Globus pallidus (tissue), 1 donor: Measurements from ENCODE around the gene CPAMD8.
A peak's percentile ranks its signal among the peaks of the same experiment; 100 is the strongest.
"Not testable (repeated sequence)": the region's sequence is repeated elsewhere in the genome, so short reads cannot be mapped to it uniquely, and the experiment has no call there.

ENCODE experiments used
- DNase-seq: peaks from one replicate; pipeline ENCODE4 v3.0.0-alpha.2; 2015; ENCODE audit warnings: low spot score

CPAMD8 gene

DNA sequence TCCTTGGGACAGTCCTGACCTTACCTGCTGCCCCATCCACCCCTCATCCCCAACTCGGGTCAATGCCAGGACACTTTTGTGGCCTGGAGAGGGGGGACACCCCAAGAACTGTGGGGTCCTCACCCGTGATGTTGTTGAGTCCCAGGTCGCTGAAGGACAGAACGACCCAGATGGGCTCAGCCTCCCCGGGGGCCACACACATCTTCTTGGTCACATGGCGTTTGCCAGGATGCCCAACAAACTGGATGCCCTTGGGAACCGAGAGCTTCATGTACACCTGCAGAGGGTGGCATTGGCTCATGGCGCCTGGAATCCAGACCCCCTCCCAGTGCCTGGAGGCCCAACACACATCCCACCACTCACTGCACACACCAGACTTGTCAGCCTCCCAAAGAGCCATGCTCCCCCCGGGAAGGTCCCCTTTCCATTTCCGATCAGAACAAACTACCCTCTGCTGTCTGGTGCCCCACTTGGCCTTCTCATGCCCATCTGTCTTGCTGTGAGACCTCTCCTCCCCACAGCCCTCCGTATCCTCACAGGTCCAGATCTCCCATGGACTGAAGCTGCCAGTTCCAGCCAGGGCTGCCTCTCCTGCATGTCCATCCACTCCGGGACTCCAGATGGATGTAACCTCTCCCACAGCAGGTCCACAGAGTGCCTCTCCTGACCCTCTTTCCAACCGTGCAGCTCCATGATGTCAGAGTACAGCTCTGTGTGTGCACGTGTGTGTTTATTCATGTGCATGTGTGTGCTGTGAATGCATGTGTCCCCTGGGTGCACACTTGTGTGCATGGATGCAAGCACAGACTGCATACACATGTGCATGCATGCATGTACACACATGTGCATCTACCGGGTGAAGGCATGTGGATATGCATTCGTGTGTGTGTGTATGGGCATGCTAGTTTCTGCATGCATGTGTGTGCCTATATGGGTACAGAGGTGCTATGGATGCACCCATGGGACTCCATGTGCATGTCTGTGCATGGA is 79.4 kb downstream of the CPAMD8 start:
- no peak for DNase-seq

DNA sequence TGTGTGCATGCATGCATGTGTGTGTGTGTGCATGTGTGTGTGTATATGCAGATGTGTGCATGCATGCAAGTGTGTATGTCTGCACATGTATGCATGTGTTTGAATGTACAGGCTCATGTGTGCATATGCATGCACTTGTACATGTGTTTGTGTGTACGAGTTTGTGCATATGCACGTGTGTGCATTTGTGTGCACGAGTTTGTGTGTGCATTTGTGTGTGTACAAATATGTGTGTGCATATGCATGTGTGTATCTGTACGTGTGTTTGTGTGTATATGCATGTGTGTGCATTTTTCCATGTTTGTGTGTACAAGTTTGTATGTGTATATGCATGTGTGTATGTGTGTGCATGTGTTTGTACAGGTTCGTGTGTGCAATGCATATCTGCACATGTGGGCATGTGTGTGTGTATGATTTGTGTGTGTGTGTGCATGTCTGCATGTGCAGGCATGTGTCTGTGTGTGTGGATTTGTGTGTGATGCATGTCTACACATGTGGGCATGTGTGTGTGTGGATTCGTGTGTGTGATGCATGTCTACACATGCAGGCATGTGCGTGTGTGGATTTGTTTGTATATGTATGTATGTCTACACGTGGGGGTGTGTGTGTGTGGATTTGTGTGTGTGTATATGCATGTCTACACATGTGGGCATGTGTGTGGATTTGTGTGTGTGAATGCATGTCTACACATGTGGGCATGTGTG is 80.7 kb downstream of the CPAMD8 start:
- no peak for DNase-seq

DNA sequence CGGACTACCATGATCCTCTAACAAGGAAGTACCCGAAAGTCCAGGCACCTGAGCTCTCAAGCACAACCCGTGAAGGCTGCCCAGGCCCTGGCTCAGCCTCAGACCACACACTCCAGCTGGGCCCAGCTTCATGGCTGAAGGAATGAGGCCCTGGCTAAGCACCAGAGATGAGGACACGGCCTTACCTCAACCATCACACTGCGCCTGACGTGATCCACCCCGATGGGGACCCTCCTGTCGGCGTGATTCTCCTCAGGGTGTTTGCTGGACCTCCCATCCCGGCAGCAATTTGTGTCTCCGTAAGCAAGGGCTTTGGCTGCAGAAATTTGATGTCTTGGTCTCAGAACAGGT is 81.3 kb downstream of the CPAMD8 start:
- no peak for DNase-seq

DNA sequence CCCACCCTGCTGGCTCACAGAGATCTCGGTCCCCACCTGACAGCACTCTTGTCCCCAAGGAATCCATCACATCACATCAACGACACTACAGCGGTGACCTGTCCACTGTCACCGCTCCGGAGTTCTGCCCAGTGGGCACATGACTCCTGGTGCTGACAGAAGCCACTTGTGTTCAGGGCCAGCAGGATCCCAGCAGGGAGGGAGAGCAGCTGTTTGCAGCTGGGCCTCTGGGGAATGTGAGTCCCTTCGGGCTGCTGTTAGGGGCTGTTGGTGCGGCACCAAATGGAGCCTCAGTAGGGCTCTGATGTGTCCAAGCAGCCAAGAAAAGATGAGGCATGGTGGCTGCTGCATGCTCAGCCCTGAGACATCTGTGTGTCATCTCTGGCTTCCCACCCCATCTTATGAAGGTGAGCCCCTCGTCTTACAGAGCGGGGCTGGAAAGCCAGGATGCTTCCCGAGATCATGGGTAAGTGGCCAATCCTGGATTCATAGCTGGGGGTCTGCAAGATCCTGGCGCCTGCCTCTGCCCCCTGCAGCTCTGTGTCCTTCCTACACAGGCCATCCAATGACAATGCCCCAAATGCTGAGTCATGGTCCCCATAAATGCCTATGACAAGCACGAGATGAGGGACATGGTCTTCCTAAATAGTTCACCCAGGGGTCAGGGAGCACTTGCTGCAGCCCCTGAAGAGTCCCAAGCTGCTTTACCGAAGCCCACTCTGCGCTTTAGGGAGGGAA is 81.8 kb downstream of the CPAMD8 start:
- DNase-seq = peak; percentile 29

DNA sequence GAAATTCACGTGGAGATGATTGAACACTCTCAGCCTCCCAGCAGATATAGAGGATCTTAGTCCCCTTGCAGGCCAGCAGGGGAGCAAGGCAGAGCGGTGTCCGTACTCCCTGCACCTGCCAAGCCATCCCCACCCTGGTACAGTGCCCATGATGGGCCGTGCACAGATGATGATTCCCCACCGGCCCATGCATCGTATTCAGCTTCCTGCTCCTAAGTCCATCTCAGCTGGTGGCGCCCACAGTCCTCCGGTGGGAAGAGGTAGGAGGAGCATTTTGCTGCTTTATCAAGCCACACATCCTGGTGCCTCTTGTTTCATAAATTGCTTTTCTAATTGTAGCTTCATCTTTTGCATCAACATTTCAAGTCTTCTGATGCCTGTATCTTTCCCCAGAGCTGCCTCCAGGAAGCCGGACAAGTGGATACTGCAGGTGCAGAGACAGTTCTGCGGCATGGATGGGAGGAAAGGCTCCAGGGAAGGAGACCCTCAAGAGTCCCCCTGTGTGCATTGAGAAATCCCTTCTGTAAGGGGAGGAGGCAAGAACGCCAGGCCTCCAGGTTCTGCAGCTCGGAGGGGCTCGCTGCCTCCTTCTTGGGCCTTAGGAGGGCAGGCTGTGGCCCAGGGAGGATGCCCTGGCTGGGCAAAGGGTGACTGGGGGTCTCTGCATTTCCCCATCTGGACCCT is 82.5 kb downstream of the CPAMD8 start:
- DNase-seq = no peak

DNA sequence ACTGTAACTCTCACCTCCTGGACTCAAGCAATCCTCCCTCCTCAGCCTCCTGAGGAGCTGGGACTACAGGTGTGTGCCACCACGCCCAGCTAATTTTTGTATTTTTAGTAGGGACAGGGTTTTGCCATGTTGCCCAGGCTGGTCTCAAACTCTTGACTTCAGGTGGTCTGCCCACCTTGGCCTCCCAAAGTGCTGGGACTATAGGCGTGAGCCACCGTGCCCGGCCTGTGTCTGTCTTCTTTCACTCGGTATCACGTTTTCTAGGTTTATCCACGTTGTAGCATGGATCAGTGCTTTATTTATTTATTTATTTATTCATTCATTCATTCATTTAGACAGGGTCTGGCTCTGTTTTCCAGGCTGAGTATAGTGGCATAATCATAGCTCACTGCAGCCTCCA is 83.5 kb downstream of the CPAMD8 start:
- not testable (repeated sequence) for DNase-seq

DNA sequence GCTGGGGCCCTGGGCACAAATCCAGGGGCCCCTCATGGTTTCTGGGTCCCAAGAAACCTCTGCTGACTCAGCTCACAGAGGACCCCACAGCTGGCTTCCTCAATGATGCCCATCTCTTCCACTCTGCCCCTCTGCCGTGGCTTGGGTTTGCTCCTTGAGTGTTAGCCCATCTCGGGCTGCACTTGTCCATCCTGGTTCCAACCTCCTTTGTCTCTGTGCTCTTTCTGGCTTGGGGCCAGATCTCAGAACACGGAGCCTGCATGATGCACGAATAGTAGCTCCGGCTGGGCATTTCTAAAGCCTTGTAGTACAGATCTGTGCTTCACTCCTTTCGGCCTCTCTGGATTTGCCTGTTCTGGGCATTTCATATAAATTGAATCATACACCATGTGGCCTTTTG is 84.0 kb downstream of the CPAMD8 start:
- no peak for DNase-seq

DNA sequence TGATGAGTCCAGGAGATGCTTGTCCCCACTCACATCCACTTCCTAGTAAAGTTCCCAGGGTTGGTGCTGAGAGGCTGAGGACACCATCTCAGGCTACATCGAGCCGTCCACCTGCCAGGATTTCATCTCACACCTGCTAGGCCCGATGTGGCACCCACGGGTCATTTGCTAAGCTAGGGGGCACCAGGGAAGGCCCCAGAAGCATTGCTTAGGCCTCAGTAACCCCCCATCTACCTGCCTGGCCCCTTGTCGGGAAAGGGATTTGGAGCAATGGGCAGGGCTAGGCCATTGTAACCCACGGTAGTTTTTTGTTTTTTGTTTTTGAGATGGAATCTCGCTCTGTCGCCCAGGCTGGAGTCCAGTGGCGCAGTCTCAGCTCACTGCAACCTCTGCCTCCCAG is 86.0 kb downstream of the CPAMD8 start:
- DNase-seq = no peak

DNA sequence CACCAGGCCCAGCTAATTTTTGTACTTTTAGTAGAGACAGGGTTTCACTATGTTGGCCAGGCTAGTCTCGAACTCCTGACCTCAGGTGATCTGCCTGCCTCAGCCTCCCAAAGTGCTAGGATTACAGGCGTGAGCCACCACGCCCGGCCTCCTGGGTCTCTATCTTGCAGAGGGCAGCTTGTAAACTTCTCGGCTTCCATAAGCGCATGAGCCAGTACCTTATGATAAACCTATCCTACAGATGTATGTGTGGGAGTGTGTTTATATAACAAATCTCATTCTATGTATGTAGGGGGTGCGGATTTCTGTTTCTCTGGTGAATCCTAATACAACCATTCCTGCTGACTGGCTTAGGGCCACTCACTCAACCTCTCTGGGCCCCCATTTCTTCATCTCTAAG is 86.5 kb downstream of the CPAMD8 start:
- DNase-seq = not testable (repeated sequence)

DNA sequence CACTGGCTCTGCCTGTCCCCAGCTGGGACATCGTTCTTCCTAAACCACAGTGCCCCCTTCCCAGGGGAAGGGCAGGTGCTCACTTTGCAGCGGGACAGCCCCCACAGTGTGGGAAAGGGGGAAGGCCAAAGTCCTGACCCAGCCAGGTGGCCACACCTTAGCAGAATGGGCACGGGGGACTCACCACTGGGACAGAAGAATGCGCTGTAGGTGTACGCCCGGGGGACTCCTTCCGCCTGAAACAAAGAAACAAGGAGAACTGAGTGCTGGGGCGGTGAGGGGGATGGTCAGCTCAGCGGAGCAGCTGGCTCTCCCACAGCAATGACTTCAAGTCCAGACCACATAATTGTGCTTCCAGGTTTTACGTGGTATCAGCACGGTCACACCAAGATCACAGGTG is 88.4 kb downstream of the CPAMD8 start:
- no peak for DNase-seq

DNA sequence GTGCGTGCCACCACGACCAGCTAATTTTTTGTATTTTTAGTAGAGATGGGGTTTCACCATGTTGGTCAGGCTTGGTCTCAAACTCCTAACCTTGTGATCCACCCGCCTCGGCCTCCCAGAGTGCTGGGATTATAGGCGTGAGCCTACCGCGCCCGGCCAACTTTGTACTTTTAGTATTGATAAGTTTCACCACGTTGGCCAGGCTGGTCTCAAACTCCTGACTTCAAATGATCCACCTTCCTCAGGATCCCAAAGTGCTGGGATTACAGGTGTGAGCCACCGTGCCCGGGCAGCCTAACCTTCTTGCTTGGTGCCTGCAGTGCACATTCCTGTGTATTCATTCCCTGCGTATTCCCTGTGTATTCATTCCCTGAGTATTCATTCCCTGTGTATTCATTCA is 88.8 kb downstream of the CPAMD8 start:
- DNase-seq = not testable (repeated sequence)

DNA sequence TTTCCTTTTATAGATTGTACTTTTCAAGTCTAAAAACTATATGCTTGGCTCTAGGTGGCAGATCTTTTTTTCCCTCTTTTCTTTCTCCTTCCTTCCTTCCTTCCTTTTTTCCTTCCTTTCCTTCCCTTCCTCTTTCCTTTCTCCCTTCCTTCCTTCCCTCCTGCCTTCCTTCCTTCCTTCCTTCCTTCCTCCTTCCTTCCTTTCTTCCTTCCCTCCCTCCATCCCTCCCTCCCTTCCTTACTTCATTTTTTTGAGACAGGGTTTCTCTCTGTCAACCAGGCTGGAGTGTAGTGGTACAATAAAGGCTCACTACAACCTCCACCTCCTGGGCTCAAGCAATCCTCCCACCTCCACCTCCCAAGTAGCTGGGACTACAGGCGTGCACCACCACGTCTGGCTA is 89.7 kb downstream of the CPAMD8 start:
- DNase-seq = no peak

DNA sequence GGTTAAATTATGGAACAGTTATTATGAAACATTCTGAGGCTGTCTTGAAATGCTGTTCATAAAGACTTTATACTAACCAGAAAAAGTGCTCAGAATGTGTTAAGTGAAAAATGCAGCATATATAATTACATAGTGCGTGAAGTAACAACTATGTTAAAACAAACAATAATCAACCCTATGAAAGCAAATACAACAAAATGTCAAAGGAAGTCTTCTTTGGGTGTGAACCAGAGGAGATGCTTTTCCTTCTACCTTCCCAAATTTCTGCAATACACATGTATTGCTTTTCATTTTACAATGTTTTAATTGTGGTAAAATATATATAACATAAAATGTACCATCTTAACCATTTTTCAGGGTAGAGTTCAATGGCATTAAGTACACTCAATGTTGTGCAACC is 92.1 kb downstream of the CPAMD8 start:
- DNase-seq = no peak

DNA sequence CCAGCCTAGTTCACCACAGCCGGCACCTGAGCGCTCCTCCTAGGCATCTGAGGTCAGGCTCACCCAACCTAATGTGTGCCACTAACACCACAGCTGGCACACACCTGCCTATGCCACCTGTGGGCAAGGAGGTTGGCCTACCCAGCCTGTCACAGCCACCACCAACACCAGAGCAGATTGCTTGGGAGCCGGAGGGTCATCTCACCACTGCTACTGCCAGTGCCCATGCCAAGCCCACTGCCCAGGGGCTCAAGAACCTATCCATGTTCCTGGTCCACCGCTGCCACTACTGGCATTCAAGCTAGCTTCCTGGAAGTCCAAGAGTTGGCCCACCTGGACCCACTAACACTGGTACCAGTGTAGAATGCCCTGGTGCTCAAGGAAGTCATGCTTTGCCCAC is 95.3 kb downstream of the CPAMD8 start:
- no peak for DNase-seq

DNA sequence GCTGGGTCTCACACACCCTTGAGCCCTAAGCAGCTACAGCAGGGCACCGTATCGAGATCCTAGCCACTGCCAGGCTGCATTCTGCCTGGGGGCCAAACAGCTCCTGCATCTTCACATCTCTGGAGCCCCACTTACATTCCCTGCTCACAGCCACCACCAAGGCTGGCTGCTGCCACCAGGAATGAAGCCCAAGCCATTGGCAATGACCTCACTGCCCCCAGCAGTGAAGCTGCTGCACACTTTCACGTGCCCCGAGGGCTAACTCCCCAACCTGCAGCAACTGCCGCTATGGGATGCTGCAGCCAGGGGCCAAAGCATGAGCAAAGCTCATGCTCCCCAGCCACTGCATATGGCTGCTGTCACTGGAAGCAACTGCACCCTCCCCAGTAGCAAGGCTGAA is 95.9 kb downstream of the CPAMD8 start:
- no peak for DNase-seq

DNA sequence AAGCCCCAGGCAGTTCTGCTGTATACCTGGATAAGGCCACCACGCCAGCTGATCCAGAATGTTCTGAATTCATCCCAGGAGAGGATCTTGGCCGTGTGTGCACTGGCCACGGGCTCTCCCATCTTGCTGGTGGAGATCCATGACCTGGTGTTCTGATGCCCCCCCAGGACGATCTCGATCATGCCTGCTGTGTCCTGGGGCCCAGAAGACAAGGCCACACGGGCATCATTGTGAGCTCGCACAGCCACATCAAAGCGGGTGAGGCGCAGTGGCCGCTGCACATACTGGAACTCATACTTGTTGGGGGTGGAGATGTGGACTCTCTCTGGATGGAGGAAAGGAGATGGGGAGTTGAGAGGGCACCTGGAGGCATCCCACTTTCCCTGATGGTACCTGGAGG is 97.7 kb downstream of the CPAMD8 start:
- no peak for DNase-seq

DNA sequence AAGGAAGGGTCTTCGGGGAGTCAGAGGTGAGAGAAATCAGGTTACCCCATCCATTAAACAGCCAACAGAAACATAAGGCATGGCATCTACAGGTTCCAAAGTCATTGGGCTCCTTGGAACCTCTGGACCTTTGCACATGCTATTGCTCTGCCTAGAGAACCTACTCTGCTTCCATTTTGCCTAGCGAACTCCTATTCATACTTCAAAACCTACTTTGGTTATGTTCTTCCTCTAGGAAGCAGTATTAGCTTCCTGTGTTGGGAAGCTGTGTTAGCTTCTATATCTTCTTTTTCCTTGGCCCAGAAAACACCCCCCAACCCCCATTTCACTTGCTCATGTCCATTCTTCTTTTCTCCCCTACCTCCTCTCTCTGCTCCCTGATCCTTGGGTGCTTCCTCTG is 98.3 kb downstream of the CPAMD8 start:
- no peak for DNase-seq

DNA sequence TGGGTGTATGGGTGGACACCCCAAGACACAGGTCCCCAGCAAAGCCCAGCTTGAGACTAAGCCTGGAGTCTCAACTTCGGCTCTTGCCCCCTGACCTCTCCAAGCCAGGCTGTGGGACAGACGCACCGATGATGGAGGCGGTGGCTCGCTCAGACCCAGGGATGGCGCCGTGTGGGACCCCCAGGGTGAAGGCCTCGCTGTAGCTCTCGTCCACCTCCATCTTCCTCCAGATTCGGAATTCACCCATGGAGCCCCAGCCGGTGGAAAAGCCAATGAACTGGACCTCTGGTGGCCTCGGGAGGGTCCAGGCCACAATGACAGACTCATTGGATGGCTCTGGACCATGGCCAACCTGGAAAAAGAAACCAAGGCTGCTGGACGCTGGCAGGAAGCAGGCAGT is 98.7 kb downstream of the CPAMD8 start:
- DNase-seq = no peak

DNA sequence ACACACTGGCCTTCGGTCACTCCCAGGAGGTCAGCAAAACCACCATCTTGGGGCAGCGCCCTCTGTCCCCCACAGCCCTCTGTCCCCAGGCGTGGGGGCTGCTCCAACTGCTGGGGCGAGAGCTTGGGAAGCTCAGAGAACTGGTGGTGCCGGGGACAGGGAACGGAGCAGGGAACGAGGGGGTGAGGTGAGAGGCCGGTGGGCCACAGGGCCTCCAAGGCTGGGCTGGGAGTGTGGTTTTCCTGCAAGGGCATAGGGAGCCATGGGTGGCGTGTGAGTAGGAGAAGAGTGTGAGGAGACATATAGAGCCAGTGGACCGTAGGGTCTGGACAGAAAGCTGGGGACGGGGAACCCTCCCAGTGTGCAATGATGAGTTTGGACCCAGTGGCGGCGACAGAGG is 103.7 kb downstream of the CPAMD8 start:
- no peak for DNase-seq

DNA sequence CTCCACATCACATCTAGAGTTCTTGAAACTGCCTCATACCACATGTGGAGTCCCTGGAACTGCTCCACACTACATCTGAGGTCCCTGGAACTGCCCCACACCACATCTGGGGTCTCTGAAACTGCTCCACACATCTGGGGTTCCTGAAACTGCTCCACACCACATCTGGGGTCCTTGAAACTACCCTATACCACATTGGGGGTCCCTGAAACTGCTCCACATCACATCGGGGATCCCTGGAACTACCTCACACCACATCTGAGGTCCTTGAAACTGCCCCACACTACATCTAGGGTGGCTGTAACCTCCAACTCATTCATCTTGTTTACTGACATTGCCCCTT is 104.0 kb downstream of the CPAMD8 start:
- DNase-seq = no peak

DNA sequence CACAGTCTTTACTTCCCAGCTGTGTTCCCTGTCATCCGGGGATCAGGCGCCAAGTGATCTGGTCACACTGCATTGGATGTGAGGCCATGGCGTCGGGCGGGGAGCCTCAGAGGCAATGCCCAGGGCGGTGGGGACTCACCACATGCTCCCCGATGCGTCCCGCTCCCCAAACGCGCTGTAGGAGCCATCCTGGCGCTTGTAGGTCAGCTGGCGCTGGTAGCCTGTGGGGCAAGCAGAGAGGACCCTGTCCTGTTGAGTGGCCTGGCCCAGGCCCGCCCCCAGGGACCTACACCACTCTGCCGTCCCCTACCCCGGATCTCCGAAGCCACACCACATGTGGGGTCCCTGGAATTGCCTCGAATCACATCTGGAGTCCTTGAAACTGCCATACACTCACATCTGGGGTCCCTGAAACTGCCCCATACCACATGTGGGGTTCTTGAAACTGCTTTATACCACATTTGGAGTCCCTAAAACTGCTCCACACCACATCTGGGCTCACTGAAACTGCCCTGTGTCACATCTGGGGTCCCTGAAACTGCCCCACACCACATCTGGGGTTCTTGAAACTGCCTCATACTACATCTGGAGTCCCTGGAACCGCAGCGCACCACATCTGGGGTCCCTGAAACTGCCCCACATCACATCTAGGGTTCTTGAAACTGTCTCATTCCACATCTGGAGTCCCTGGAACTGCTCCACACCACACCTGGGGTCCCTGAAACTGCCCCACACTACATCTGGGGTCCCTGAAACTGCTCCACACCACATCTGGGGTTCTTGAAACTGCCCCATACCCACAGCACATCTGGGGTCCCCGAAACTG is 104.6 kb downstream of the CPAMD8 start:
- no peak for DNase-seq
